Activated effector memory CD4-positive, alpha-beta T cell treated with Interleukin-2 at 50 U/mL for 16 hours (primary cell): Measurements from ENCODE around the gene NTN4.
"Not testable (repeated sequence)": the region's sequence is repeated elsewhere in the genome, so short reads cannot be mapped to it uniquely, and the experiment has no call there.

ENCODE experiments used
- DNase-seq: peaks from one replicate; pipeline ENCODE4 v3.0.0-alpha.2; 2020

The NTN4 gene

GRCh38 chr12:95742586-95742985 is 48.0 kb downstream of the NTN4 start:
- no peak for DNase-seq

GRCh38 chr12:95741635-95742034 is 48.9 kb downstream of the NTN4 start:
- no peak for DNase-seq

GRCh38 chr12:95740751-95741150 is 49.8 kb downstream of the NTN4 start:
- no peak for DNase-seq

- DNase-seq, result no peak
Measured at GRCh38 chr12:95739561-95740313, 50.8 kb downstream of the NTN4 start.

GRCh38 chr12:95738024-95738611 is 52.4 kb downstream of the NTN4 start:
- no peak for DNase-seq

- no peak for DNase-seq
Measured at GRCh38 chr12:95736631-95737030, 53.9 kb downstream of the NTN4 start.

GRCh38 chr12:95735728-95736127 is 54.8 kb downstream of the NTN4 start:
- not testable (repeated sequence) for DNase-seq

GRCh38 chr12:95733141-95733825 is 57.3 kb downstream of the NTN4 start:
- no peak for DNase-seq

GRCh38 chr12:95731519-95731958 is 59.0 kb downstream of the NTN4 start:
- DNase-seq, result no peak

GRCh38 chr12:95730457-95730856 is 60.1 kb downstream of the NTN4 start:
- no peak for DNase-seq

- no peak for DNase-seq
Measured at GRCh38 chr12:95726903-95727302, 63.7 kb downstream of the NTN4 start.

- no peak for DNase-seq
Measured at GRCh38 chr12:95724767-95725166, 65.8 kb downstream of the NTN4 start.

- no peak for DNase-seq
Measured at GRCh38 chr12:95723693-95724384, 66.7 kb downstream of the NTN4 start.

GRCh38 chr12:95721320-95721719 is 69.2 kb downstream of the NTN4 start:
- DNase-seq, result no peak

GRCh38 chr12:95720146-95720545 is 70.4 kb downstream of the NTN4 start:
- no peak for DNase-seq

GRCh38 chr12:95718772-95719171 is 71.8 kb downstream of the NTN4 start:
- no peak for DNase-seq

GRCh38 chr12:95718006-95718431 is 72.5 kb downstream of the NTN4 start:
- DNase-seq, result no peak

- no peak for DNase-seq
Measured at GRCh38 chr12:95717316-95717928, 73.1 kb downstream of the NTN4 start.

GRCh38 chr12:95715177-95715576 is 75.4 kb downstream of the NTN4 start:
- DNase-seq, result no peak

GRCh38 chr12:95712269-95712668 is 78.3 kb downstream of the NTN4 start:
- no peak for DNase-seq

- DNase-seq, result no peak
Measured at GRCh38 chr12:95710386-95710785, 80.2 kb downstream of the NTN4 start.

GRCh38 chr12:95709152-95709551 is 81.4 kb downstream of the NTN4 start:
- no peak for DNase-seq

GRCh38 chr12:95705143-95705542 is 85.4 kb downstream of the NTN4 start:
- DNase-seq, result no peak
